ENCODE data around the gene ZP4. TPM values are rescaled to one million over a fixed set of nuclear protein-coding genes. Genes with fewer than 3 reads are reported as not detected.

The ZP4 gene
- total and polyA plus RNA-seq, 2 of the 8 experiments (the other 6 are each of a cell fraction or from before 2014, with no cell fraction given), result not detected

DNA sequence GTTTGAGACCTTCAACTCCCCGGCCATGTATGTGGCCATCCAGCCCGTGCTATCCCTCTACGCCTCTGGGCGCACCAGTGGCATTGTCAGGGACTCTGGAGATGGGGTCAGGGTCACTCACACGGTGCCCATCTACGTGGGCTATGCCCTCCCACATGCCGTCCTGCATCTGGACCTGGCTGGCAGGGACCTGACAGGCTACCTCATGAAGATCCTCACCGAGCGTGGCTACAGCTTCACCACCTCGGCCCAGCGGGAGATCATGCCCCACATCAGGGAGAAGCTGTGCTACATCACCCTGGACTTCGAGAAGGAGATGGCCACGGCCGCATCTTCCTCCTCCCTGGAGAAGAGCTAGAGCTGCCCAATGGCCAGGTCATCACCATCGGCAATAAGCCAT is 36.5 kb upstream of the ZP4 start:
- H3K9me3 ChIP-seq (ENCODE audit: insufficient read depth in 2 of 2, low read depth in 1 of 2, low read length in 1 of 2), result no peaks in the 10 kb centered on the region
- H3K18ac ChIP-seq (ENCODE audit: extremely low read depth, low read length), result no peak overlapping the region
- CTCF ChIA-PET (ENCODE audit: partially characterized antibody), result interaction anchor here (1.0 to 3.3 kb wide), 3 partner anchors 12 to 76 kb away, joined by 4 to 20 read pairs (median 17); no protein-coding TSS in a partner anchor
- DNase-seq (ENCODE audit: low read depth in 1 of 2, low spot score in 2 of 2) (no peak), FAIRE-seq (no peak)
- H3K4me1 ChIP-seq (replicated peaks in 1 of 4; ENCODE audit: control insufficient read depth in 3 of 4, insufficient read depth in 4 of 4, low read length in 3 of 4), result no peaks in the 10 kb centered on the region
- no peak overlapping the region for H3K23ac ChIP-seq (ENCODE audit: insufficient read length)
- no peak overlapping the region for H3K4me3 ChIP-seq (ENCODE audit: extremely low read depth in 1 of 4, insufficient read depth in 2 of 4, low read depth in 3 of 4, low read length in 4 of 4)
- no peak overlapping the region for H3K4ac ChIP-seq (replicated peaks; ENCODE audit: insufficient read length, low read depth, low read length)
- POLR2A ChIA-PET (ENCODE audit: partially characterized antibody), result interaction anchor here (1.1 kb wide), 1 partner anchor 14 kb away, joined by 3 read pairs; no protein-coding TSS in a partner anchor
- H4K91ac ChIP-seq (replicated peaks; ENCODE audit: insufficient read length, low read length), result no peak overlapping the region
- no peak overlapping the region for H3K9ac ChIP-seq (replicated peaks in 1 of 4; ENCODE audit: extremely low read depth in 1 of 4, low read depth in 3 of 4, low read length in 3 of 4)
- H3K4me2 ChIP-seq (ENCODE audit: insufficient read depth in 1 of 2, low read depth in 2 of 2, low read length in 2 of 2), result no peak overlapping the region
- H2BK5ac ChIP-seq (ENCODE audit: low read depth, low read length), result no peak overlapping the region
- H2AFZ ChIP-seq (ENCODE audit: low read length), result no peak overlapping the region
- no peak overlapping the region for H3K27ac ChIP-seq (ENCODE audit: low read depth, low read length)
- WGBS, 2 experiments (ENCODE audit: extremely low coverage in 1 of 2, insufficient coverage in 1 of 2, insufficient read length in 1 of 2, insufficient replicate concordance in 2 of 2, low coverage in 1 of 2, low lambda C conversion rate in 2 of 2, missing lambda C conversion rate in 1 of 2), result 92% methylated on average over 14 of the region's 15 CpGs; no CpG with 5 or more reads in 1 of the 2 experiments
- H3K23me2 ChIP-seq (ENCODE audit: low read depth, low read length), result no peaks in the 10 kb centered on the region
- 0 out of 2 replicates have a peak overlapping the region, but pooled peaks have one; percentile 57 for H4K8ac ChIP-seq (ENCODE audit: extremely low read depth, insufficient read depth, low read length)
- no peak overlapping the region for H3K14ac ChIP-seq (ENCODE audit: insufficient read length)
- no peak overlapping the region for H4K5ac ChIP-seq (ENCODE audit: insufficient read length, low read depth, low read length)
- H2BK120ac ChIP-seq (replicated peaks; ENCODE audit: low read depth, low read length), result no peak overlapping the region
- H3K56ac ChIP-seq (replicated peaks; ENCODE audit: insufficient read length, low read depth, low read length), result no peak overlapping the region
- peaks cover 0 to 1% of the 10 kb centered on the region in 2 experiments for H4K20me1 ChIP-seq (replicated peaks in 1 of 2; ENCODE audit: control insufficient read depth in 1 of 2, insufficient read depth in 2 of 2, low read length in 2 of 2)
- H3K27me3 ChIP-seq (replicated peaks in 1 of 4; ENCODE audit: control insufficient read depth in 3 of 4, extremely low read depth in 1 of 4, insufficient read depth in 3 of 4, low read length in 3 of 4), result no peaks in the 10 kb centered on the region
- H2BK20ac ChIP-seq (ENCODE audit: low read length), result no peak overlapping the region
- no peaks in the 10 kb centered on the region for H3K79me1 ChIP-seq (ENCODE audit: low read depth, low read length)
- no peaks in the 10 kb centered on the region for H3K79me2 ChIP-seq (ENCODE audit: control insufficient read depth in 1 of 2, insufficient read depth in 2 of 2, low read length in 2 of 2)
- TF ChIP-seq, protein P1, sequence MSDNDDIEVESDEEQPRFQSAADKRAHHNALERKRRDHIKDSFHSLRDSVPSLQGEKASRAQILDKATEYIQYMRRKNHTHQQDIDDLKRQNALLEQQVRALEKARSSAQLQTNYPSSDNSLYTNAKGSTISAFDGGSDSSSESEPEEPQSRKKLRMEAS (IDR thresholded peaks at IDR 0.05), result no peak
- TF ChIP-seq CHD1 (IDR thresholded peaks at IDR 0.05; ENCODE audit: low read depth, low read length), result no peak
- no peak for TF ChIP-seq CBX5 (IDR thresholded peaks at IDR 0.05; ENCODE audit: low read depth, low read length)
- H2BK15ac ChIP-seq (ENCODE audit: low read length), result no peak overlapping the region
- peak overlapping the region; percentile 41; the same call in 1 of the 2 replicates for H2BK12ac ChIP-seq (ENCODE audit: low read depth, low read length)
- no peaks in the 10 kb centered on the region for H3K36me3 ChIP-seq (ENCODE audit: control insufficient read depth in 2 of 4, insufficient read depth in 4 of 4, low read length in 3 of 4)
- no peak overlapping the region for H2AK5ac ChIP-seq (ENCODE audit: low read depth, low read length)
